ENCODE results near the gene DNAJB13.
"Not testable (repeated sequence)": the region's sequence is repeated elsewhere in the genome, so short reads cannot be mapped to it uniquely, and the experiment has no call there.

The DNAJB13 gene

DNA sequence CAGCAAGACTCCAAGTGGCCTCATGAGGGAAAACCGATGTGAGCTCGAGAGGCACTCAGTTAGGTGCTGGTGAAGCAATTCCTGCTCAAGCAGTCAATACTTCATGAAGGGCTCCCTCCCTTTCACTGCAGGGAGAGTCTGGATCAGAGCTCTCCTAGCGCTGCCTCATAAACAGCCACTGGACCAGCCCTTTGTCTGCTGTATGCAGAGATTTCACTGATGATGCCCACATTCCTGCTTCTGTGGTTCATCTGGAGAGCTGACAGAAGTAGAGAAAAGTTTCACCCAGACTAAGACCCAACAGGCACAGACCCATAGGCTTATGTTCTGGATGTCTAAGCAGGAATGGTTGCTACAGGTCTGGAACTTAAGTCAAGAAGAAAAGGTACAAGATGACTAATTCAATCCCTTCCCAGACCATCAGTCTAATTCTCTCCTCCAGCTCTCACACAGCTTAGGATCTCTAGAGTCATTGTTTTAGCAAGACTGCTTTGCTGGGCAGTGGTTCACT is 27.8 kb downstream of the DNAJB13 start:
- DNase-seq, result no peak

DNA sequence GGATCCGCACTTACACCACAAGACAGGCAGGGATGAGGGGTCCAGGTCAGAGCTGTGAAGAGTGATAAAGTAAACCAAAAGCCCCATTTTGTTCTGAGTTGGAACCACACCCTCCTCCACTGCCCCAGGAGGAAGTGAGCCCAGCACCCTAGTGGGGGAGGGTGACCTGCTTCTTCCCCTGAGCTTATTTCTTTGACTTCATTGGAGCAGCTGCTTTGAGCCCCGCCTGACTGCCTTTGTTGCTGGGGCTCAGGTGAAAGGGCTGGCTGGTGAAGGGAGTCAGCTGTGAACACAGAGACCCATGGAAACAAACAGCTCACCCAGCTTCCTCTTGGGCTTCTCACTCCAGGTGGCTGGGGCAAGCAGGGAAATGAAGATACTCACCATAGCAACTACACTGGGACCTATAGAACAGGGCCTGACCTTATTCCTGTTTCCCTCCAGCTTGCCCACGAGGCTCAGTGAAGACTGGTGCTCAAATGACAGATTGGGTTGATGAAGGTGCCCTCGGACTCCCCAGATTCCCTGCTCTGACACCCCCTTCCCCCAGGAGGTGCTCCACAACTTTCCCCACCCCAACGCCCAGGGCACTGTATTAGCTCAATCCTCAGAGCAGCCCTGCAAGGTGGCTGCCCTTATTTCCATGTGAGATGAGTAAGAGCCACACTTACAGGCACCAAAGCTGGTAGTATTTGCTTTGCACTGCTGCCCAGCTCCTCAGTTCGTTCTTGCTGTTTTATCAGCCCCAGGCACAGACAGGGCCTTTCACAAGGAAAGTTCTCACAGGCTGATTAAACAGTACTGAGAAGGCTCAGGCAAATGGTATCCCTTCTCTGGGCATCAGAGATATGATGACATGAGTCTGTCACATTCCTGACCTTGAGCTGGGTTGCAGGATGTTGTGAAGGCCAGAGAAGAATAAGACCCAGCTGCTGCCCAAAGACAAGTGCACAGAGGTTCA is 29.5 kb downstream of the DNAJB13 start:
- no peak for DNase-seq

DNA sequence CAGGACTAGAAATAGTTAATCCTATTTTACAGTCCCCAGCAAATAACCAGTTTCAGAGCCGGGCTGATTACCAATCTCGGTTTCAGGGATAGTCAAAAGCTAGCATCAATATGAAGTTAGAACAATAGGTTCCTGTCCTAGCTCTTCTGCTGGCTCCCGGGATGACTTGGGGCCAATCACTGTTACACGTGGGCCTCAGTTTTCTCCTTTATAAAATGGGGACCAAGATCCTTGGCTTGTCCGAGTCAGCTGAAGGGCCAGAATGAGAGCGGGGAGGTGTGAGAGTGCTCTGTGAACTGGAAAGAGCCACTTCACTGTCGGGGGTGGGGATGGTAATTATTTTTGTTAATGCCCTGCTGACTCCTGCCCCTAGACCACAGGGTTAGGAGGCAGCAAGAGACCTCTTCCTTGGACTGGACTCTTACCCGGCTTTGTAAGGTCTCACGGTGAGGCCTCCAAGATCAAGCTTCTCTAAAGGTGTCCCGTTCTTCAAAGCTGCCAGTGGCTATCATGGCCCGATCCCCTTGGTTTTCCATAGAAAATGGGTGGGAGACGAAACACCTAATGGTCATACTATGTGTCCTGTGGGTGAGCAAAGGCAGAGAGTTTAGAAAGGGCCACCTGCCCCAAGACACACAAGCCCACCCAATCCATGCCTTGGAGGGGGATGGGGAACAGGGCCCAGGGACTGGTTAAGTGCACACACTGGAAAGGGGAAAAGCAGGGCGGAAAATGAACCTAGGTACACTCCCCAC is 30.4 kb downstream of the DNAJB13 start:
- DNase-seq, result no peak

DNA sequence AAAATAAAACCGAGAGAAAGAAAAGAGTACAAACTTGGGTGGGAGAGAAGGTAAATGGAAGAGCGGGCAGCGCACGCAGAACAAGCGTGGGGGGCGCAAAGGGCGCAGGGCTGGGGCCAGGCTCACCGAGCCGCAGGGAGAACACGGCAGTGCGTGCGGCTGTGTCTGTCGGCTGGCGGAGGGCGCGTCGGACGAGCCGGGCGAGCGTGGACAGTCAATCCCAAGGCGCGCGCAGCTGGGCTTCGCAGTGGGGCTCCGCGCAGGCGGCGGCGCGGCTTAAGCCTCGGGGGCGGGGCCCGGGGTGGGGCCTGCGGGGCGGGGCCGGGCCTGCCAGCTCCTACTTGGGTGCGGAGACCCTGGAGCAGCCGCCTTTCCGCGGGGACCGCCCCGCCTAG is 31.8 kb downstream of the DNAJB13 start, which contains the start of gene UCP2:
Gene UCP2, minus strand, starts transcription at position 249 of the 395 bp plus-strand sequence. CDS start 4,465 bp downstream, outside the sequence.
- DNase-seq, result peak; percentile 74

DNA sequence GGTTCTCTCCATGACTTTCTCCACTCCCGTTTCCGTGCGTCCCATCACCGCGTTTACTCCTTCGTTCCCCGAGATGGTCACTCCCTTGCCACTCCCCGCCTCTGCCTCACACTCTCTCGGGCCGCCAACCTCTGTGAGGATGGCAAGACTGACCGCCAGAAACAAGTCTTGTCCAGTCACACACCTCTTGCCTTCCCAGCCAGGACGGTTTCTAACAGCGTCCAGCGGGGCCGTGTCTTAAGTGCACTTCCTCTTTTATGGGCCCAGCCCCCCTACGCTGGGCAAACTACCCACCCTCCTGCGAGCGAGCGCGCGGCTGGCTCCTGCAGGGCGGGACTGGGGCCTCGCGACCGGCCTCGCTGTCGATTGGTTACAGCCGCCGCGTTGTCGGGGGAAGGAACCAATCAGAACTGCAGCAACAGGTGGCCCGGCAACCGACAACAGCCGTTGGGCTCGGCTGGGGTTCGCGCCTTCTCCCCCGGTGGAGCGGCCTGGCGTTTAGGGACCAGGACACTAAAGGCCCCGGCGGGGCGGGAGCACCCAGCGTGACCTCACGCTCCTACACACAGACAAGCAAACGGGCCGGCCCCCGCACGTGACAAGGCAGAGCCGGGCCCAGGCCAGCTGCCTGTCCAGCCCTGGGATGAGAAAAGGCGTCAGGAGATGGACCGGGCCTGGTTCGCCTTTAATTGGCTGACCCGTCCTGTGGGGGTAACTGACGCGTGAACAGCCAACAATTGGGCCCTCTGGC is 32.3 kb downstream of the DNAJB13 start:
- DNase-seq, result peak; percentile 89

DNA sequence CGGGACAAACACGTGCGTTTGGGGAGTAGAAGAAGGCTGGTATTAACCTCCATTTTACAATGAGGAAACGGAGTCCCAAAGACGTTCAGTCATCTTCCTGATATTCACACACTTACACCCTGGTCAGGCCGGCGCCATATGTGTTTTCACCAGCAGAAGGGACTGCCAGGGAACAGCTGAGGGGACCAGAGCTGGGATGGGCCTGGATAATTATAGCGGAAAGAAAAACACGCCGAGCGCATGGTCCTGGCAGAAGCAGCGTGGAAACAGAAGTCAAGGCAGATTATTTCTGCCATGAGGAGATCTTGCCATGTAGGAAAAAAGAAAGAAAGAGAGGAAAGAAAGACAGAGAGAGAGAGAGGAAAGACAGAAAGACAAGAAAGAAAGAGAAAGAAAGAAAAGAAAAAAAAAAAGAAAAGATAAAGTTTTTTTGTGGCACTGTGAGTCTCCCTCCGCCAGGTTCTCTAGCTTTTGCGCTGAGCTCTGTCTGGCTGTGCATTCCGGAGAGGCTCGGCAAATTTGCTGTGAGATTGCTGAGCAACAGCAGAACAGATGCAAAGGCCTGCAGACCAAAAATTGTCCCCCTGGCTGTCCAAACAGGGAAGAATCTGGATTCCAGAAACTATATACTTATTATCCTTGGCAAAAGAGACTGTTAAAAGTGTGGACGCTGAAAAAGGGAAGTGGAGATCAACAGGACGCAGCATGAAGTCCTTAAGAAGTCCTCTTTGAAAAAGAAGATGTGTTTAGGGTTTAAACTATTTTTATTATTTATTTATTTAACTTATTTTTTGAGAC is 33.1 kb downstream of the DNAJB13 start:
- DNase-seq, result no peak

DNA sequence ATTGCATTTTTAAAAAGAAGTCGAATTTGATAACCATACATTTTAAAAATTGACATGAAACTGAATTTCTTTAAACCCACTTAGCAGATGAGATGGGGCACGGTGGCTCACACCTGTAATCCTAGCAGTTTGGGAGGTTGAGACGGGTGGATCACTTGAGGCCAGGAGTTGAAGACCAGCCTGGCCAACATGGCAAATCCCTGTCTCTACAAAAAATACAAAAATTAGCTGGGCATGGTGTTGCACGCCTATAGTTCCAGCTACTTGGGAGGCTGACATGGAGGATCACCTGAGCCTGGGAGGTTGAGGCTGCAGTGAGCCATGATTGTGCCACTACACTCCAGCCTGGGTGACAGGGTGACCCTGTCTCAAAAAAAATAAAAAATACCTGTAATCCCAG is 34.8 kb downstream of the DNAJB13 start:
- DNase-seq, result not testable (repeated sequence)

DNA sequence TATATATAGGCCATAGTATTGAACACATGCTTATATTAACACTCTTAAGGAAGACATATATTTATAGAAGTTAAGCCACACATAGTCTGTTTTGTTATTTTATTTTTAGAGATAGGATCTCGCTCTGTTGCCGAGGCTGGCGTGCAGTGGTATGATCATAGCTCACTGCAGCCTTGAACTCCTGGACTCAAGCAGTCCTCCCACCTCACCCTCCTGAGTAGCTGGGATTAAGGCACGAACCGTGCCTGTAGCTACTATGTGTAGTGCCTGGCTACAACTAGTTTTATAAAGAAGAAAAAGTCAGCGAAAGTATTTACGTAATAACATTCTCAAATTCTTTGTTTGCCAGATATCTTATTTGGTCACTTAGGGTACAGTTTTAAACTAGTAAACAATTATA is 37.4 kb downstream of the DNAJB13 start:
- DNase-seq, result no peak

DNA sequence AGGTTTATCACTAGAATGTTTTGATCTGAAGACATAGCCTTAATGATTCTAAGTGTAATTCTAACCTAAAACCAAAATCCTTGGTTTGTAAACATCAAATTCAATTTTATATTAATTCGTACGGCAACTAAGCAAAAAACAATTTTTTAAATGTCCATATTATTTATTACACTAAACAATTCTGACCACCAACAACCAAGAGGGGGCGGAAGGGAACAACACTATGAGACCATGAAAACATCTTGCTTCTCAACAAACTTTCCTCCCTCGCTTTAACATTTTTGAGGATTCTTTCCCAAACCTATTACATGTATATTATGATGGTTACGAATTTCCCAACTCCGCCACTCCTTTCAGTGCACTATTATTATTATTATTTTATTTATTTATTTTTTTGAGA is 38.3 kb downstream of the DNAJB13 start:
- no peak for DNase-seq

DNA sequence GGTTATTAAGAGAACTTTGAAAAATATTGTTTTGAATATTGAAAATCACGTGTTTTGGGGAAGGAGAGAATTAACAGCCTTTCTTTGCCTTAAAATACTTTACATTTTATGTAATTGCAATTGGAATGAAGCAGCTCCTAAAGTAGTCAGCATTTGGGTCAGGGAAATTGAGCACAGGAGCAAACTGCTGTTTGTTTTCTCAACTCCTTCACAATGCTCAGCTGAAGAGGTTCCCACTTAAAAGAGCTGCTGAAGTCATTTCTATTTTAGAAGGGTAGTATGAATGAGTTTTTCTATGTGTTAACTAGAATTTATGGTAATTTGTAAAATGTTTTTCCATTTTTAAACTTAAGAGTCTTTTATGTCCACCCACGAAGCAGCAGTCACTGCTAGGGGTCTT is 39.9 kb downstream of the DNAJB13 start:
- DNase-seq, result no peak

DNA sequence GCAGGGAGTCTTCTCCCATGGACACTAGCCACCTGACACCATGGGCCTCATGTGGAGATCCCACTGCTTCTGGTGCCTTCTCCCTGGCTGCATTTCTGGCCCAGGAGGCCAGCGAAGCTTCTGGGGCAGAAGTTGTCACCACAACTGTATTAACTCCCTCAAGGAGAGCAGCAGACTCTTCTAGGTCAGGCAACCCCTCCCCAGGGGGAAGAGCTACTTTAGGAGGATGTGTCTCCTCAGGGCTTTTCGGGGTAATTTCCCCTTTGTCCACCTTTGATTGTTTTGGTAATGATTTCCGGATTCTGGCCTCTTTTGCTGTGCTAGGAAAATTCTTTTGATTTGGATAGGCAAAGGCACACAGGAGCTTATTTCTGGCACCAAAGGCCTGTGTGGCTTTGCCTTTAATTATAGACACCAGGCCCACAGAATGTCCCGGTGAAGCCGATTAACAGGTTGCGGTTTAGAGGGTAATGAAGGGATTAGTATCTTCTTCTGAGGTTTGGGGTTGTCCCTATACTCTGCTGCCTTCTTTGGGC is 40.7 kb downstream of the DNAJB13 start:
- no peak for DNase-seq

DNA sequence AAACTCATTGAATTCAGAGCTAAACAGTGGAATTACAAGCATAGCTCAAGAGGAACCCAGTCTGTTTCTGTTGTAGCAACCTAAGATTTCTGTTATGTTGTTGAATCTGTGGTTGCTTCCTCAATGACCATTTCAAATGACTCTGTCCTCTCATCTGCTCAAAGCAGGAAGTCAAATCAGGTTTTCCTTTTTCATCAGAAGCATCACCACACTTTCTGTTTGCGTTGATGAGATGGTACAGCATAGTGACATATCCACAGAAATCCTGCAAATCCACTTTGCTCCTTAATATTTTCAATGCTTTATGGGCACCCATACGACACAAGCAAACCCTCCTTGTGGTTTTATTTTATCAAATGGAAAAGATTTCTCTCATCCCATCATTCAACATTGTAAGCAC is 44.4 kb downstream of the DNAJB13 start:
- DNase-seq, result no peak

DNA sequence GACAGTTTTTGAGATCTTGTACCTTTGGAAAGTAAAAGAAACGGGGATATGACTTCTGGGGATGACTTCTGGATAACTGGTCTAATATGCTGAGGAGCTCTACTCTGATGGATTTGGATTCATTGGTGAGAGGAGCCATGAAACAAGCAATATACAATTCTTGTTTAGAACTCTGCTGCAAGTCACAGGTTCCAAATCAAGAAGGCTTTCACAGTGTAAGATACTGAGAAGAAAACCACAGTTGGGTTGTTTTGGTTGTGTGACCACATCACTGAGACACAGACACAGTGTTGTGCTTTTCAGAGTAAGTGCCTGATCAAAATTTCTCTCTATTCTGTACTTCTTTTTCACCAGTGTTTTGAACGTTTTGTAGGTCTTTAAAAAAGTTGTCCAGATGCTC is 44.9 kb downstream of the DNAJB13 start:
- no peak for DNase-seq

DNA sequence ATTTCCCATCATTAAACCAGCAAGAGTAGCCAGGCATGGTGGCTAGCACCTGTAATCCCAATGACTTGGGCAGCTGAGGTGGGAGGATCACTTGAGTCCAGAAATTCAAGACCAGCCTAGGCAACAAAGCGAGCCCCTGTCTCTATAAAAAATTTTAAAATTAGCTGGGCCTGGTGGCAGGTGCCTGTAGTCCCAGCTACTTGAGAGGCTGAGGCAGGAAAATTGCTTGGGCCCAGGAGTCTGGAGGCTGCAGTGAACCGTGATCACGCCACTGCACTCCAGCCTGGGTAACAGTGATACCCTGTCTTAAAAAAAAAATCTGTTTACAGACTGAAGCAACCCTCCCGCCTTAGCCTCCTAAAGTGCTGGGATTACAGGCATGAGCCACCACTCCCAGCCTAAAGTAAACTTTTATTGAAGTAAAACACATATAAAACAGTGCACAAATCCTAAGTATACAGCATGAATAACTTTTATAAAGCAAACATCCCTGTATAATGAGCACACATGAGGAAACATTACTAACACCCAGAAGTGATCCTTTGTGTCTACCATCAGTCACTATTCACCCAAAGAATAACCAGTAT is 45.4 kb downstream of the DNAJB13 start:
- no peak for DNase-seq

DNA sequence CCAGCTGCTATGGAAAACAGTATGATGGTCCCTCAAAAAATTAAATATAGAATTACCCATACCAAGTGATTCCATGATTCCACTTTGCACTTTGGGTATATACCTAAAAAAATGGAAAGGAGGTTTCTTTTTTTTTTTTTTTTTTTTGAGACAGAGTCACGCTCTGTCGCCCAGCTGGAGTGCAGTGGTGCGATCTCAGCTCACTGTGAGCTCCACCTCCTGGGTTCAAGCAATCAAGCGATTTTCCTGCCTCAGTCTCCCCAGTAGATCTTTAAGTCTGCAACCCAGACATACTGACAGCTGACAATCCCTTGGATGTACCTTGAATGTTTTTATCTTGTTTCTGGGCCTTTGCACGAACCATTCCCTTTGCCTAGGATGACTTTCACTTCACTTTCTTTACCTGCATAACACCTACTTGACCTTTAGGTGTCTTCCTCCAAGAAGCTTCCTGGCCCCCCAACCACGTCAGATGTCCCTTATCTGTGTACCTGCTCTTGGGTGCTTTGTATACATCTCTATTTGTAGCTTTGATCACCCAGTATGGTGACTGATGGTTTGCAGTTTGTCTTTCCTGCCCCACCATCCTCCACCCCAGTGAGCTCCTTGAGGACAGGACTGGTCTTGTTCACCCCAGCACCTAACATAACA is 46.4 kb downstream of the DNAJB13 start:
- no peak for DNase-seq

DNA sequence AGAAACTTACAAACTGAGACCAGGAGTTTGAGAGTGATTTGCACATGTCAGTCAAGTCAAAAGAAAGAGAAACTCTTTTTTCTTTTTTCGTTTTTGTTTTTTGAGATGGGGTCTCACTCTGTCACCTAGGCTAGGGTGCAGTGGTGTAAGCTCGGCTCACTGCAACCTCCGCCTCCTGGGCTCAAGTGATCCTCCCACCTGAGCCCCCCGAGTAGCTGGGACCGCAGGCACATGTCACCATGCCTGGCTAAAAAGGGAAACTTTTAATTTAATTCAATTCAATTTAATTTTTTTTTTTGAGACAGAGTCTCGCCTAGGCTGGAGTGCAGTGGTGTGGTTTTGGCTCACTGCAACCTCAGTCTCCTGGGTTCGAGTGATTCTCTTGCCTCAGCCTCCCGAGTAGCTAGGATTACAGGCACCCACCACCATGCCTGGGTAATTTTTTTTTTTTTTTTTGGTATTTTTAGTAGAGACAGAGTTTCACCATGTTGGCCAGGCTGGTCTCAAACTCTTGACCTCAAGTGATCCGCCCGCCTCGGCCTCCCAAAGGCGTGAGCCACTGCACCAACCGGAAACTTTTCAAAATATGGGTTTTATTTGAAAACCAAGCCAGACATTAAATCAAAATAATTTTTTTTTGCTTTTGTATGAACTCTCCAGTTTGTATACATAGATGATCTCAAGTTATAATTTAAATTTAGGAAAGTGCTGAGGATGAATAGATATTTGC is 48.2 kb downstream of the DNAJB13 start:
- no peak for DNase-seq

DNA sequence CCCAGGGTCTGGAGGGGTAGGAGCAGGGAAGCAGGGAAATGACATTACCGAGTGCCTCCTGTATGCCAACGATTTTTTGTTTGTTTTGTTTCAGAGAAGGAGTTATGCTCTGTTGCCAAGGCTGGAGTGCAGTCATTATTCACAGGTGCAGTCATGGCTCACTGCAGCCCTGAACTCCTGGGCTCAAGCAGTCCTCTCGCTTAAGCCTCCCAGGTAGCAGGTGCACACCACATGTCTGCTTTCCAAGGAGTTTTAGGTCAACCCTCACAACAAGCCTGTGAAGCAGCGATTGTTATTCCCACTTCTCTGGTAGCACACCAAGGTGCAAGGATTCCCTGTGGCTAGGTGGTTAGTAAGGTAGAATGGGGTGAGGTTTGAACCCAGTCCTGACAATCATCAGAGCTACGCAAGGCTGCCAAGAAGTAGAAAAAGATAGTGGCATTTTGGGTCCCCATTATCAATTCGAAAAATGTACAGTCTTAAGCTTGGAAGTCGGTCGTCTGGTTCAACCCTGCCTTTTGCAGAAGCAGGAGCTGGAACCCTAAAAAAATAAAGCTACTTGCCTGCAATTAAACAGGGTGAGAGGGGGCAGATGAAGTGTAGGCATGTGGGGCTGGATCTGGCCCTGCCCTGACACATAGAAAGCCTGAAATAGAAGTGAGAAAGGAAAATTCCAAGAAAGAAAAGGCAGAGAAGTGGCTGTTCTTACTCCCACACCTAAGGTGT is 48.9 kb downstream of the DNAJB13 start:
- no peak for DNase-seq

DNA sequence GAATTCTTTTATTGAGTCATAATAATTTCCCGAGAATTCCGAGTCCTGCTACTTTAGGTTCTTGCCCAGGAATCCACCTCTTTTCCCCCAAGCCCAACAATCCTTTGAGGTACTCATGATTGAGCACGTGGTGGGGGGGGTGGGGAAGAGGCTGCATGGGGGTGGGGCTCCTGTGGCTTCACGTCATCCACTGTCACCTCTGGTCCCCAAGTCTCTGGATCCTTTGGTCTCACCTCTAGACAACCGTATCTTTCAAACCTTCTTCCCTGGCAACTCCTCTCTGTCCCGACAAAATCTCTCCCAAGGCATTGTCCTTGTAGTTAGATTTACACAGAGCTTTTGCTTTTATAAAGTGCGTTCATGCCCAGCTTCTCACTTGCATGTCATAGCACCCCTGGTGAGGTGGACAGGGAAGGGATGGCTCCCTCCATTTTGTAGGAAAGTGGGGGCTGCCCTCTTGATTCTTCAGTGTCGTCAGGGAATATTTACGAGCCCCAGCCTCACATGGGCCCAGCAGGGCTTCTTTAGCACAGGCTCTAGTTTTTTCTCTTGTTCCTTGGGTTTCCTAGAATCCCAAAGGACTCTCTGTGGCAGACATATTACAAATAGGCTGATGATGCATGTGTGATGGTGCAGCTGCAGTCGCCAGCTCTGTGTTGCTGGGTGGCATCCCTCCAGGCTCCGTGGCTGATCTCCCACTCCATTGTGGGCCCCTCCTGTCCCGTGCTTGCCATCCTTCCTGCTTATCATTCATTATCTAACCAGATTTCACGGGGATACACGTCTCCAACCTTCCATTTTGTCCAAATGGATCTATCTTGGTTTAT is 49.7 kb downstream of the DNAJB13 start:
- no peak for DNase-seq

All from activated gamma-delta T cell (primary cell).